Ovary (tissue), 9 donors: ENCODE results near the gene MKNK2. TPM values are rescaled to one million over a fixed set of nuclear protein-coding genes. Genes with fewer than 3 reads are reported as not detected.

Experiments used
- DNase-seq, 5 donors: peaks; one replicate each; pipeline ENCODE4 v3.0.0-alpha.2; 2019 to 2020
- H3K27ac ChIP-seq, 2 donors: fragments of 200-600 bp; one replicate each; pipeline versions ENCODE4 v1.5.1 to v1.8.0; 2019 to 2022
- H3K27me3 ChIP-seq: fragments of 200-600 bp; one replicate; pipeline ENCODE4 v1.8.0; 2022
- H3K36me3 ChIP-seq: fragments of 200-600 bp; sonication (generic); one replicate; pipeline ENCODE4 v1.5.1; 2019
- H3K4me1 ChIP-seq: one replicate; pipeline ENCODE4 v1.8.1; 2013; ENCODE audit warnings: mild to moderate bottlenecking, moderate library complexity; ENCODE audit not compliant: insufficient read depth
- H3K4me3 ChIP-seq: fragments of 200-600 bp; sonication (generic); one replicate; pipeline ENCODE4 v1.5.1; 2017
- H3K9me3 ChIP-seq, 2 donors: fragments of 200-600 bp in 1 of 2; sonication (generic) in 1 of 2; one replicate each; pipeline versions ENCODE4 v1.5.1 to v1.8.1; 2013 to 2019; ENCODE audit warnings: mild to moderate bottlenecking in 1 of 2, moderate library complexity in 1 of 2
- EP300 ChIP-seq: sonication (generic); formaldehyde crosslinking; IDR thresholded peaks from one replicate; pipeline ENCODE4 v1.6.1; 2017; ENCODE audit warnings: antibody characterized with exemption
- POLR2A ChIP-seq: fragments of 450-650 bp; IDR thresholded peaks from one replicate; pipeline ENCODE4 v1.6.1; 2017; ENCODE audit warnings: antibody characterized with exemption, mild to moderate bottlenecking, moderate library complexity
- WGBS, 3 donors: extraction: QIAGEN DNeasy Blood & Tissue Kit in 1 of 3; methylation state at CpG; one replicate each; pipeline versions ENCODE4 v1.1.5 to v1.1.7; 2013 to 2017; 5-methylcytosine and 5-hydroxymethylcytosine counted together
- intact Hi-C, 4 donors: fragments of 100-400 bp; cut with DNase I; formaldehyde crosslinking; loops; one replicate each; pipeline versions ENCODE4 v1.11.0 to v1.15.1; 2022 to 2023
- polyA plus RNA-seq, 2 donors: library from polyadenylated mRNA; stranded (reverse); fragments of 200-250 nt in 1 of 2; fragments of 350-450 nt in 1 of 2; fragmentation: Illumina TruSeq in 1 of 2; extraction: RNeasy Lipid Tissue Mini Kit (QIAGEN cat#74804) in 1 of 2; gene quantifications; one replicate each; pipeline ENCODE4 v1.2.3, GENCODE V29; 2013 to 2014
- total RNA-seq, 7 donors: library from RNA; depleted of rRNA in 2 of 7; stranded (reverse); fragments of >200 nt in 2 of 7; fragmentation: NEBNext Ultra II Directional in 3 of 7; extraction: Animal tissue kit (Norgen Biotek cat#: 25700) in 3 of 7; gene quantifications; one replicate each; pipeline versions ENCODE4 v1.1.0 to v1.2.4, GENCODE V29; 2016 to 2023
- TF ChIP-seq, protein P1 (sequence below), 3 donors: fragments of 450-650 bp in 2 of 3; fragments of 200-600 bp in 1 of 3; IDR thresholded peaks; one replicate each; pipeline versions ENCODE4 v1.5.1 to v1.8.0; 2016 to 2022; ENCODE audit warnings: antibody characterized with exemption in 3 of 3, mild to moderate bottlenecking in 1 of 3
- donor health status: DM: no; HTN: no; CAD: no; lungs with moderate emphysema.
- donor health status: DM: no; HTN: no; CAD: no.
- donor health status: Bipolar disorder and iron deficiency.
- donor health status: DM: yes; HTN: yes; CAD: no.
- donor health status: DM: no; HTN: no; CAD: no.
- donor health status: DM: yes; HTN: yes; CAD: no.

Gene MKNK2
- total and polyA plus RNA-seq, 9 donors: 22.1 to 186 (median 110) TPM

DNA sequence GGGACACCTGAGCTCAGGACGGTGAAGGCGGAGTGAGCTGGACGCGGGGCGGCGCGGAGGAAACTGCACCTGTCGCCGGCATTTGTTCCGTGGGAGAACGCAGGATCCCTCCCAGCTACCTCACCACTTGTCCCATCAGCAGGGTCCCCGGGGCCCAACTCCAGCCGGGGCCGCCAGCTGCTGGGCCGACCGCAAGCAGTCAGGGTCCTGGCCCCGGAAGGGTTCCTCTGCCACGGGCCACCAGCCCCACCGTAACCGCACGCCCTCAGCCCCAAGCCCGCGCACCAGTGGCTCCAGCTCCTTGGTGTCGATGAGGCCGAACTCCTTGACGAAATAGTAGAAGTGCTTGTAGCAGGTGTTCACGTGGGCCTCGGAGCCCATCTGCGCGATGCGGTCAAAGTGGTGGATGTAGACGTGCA is 25.5 kb upstream of the MKNK2 start:
- intact Hi-C loops: loop anchor here in 1 of 4 donors (10.0 kb wide), 1 partner anchor 142 kb away; no protein-coding TSS in a partner anchor
- WGBS, 3 donors: 95 to 97% (median 95%) methylated on average over 32 of the region's 32 CpGs

DNA sequence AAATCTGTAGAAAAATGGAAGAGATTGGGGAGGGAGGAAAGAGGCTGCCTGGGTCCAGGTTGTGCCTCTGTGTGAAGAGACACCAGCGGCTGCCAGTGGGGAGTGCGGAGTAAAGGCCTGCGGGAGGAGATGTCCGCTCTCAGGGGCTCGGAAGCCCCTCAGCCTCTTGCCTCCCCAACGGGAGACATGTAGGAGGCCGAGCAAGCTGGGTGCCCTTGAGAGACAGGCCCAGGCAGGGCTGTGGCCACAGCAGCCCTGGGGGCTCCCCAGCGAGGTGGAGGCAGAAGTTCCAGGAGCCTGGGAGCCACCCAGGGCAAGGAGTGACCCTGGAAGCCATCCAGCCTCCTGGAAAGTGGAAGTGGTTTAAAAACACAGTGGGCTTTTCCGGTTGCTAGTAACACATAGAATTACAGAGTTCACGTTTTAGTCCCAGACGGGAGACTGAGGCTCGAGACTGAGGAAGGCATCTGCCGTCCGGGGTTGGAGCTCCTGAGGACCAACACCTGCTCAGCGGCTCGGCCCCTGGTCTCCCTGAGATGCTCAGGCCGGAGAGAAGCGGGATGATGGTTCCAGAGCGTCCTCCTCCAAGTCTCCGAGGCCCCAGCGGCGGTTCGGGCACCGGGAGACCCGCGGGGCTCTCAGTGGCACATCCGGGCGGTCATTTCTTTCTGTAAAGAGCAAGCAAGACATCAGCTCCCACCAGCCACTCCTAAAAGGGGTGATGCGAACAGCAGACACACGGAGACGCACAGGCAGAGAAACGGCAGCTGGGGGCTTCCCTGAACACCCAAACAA is 21.9 kb upstream of the MKNK2 start:
- WGBS, 3 donors: 84 to 88% (median 84%) methylated on average over 25 to 32 of the region's 32 CpGs
- Histone ChIP-seq H3K9me3 (no peaks in the 10 kb centered on the region), H3K27ac (no peak overlapping the region), H3K4me3 (no peak overlapping the region), H3K36me3 (no peaks in the 10 kb centered on the region), H3K27me3 (no peaks in the 10 kb centered on the region), H3K4me1 (peaks cover 6% of the 10 kb centered on the region)
- intact Hi-C loops: loop anchor here (5.0 to 10.0 kb wide), 4 partner anchors 51 to 146 kb away; partner anchors contain the start of gene BTBD2 (in 1 of the 4)
- no peak for DNase-seq
- TF ChIP-seq POLR2A: no peak

More for the DNA sequence above, 25.5 kb upstream of the MKNK2 start:
- TF ChIP-seq POLR2A: no peak
- no peak for TF ChIP-seq EP300
- TF ChIP-seq, protein P1, sequence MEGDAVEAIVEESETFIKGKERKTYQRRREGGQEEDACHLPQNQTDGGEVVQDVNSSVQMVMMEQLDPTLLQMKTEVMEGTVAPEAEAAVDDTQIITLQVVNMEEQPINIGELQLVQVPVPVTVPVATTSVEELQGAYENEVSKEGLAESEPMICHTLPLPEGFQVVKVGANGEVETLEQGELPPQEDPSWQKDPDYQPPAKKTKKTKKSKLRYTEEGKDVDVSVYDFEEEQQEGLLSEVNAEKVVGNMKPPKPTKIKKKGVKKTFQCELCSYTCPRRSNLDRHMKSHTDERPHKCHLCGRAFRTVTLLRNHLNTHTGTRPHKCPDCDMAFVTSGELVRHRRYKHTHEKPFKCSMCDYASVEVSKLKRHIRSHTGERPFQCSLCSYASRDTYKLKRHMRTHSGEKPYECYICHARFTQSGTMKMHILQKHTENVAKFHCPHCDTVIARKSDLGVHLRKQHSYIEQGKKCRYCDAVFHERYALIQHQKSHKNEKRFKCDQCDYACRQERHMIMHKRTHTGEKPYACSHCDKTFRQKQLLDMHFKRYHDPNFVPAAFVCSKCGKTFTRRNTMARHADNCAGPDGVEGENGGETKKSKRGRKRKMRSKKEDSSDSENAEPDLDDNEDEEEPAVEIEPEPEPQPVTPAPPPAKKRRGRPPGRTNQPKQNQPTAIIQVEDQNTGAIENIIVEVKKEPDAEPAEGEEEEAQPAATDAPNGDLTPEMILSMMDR (IDR thresholded peaks at IDR 0.05): no peak
- Histone ChIP-seq H3K36me3 (no peaks in the 10 kb centered on the region), H3K9me3 (no peaks in the 10 kb centered on the region), H3K4me1 (no peaks in the 10 kb centered on the region), H3K27ac (no peak overlapping the region), H3K27me3 (no peaks in the 10 kb centered on the region), H3K4me3 (no peak overlapping the region)
- DNase-seq: no peak

DNA sequence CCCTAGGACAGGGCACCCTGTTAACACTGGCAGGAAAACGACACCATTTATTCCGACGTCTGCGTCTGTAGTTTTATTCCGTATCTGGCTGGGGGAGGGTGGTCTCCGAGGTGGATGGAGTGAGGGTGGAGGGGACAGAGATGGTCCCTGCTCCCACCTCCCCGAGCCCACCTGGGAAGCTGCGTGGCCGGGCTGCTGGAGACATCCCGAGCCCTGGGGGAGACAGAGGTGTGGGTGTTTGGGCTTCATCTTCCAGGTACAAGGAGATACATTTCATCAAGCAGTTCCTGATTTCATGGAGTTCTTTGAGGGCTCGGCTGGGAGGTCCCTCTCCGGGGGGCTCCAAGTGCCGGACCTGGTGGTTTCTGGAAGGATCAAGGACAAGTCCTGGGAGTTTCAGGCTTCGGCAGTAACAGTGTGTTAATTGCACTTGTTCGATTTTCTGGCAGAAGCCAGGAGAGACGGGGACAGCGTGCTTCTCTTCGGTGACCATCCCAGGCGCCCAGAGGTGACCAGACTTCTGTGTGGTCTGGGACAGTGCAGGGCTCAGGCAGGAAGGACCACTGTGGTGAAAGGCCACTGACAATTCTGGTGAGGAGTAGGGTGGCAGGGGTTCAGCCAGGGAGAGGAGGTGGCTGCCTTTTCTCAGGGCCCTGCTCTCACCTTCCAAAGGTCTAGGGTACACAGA is 20.1 kb upstream of the MKNK2 start:
- peak overlapping the region in 1 of 2 donors; percentile 49 for H3K27ac ChIP-seq
- WGBS, 3 donors: 71 to 77% (median 73%) methylated on average over 19 of the region's 19 CpGs
- H3K4me3 ChIP-seq: no peak overlapping the region
- H3K9me3 ChIP-seq: no peaks in the 10 kb centered on the region
- H3K27me3 ChIP-seq: no peaks in the 10 kb centered on the region
- peak in 1 of 5 donors; percentile 25 for DNase-seq
- intact Hi-C loops: loop anchor here (2.0 to 10.0 kb wide), 5 partner anchors 49 to 144 kb away; partner anchors contain the start of gene BTBD2 (in 1 of the 4)
- H3K4me1 ChIP-seq: peaks cover 6% of the 10 kb centered on the region
- no peaks in the 10 kb centered on the region for H3K36me3 ChIP-seq
- TF ChIP-seq, protein P1 (IDR thresholded peaks at IDR 0.05): no peak
- TF ChIP-seq POLR2A: no peak
- no peak for TF ChIP-seq EP300

DNA sequence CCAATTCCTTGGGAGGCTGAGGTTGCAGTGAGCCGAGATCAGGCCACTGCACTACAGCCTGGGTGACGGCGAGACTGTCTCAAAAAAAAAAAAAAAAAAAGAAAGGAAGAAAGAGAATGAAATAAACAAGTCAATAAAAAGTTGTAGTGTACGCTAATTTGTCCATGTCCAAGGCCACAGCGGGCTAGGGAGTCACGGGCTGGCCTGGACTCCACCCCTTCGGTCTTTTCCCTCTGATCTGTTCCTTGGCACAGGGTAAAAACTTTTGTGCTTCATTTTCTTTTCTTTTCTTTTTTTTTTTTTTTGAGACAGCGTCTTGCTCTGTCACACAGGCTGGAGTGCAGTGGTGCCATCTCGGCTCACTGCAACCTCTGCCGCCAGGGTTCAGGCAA is 19.4 kb upstream of the MKNK2 start:
- no peaks in the 10 kb centered on the region for H3K27me3 ChIP-seq
- peak overlapping the region in 1 of 2 donors; percentile 49 for H3K27ac ChIP-seq
- no peak for TF ChIP-seq POLR2A
- TF ChIP-seq, protein P1 (IDR thresholded peaks at IDR 0.05): no peak
- H3K36me3 ChIP-seq: no peaks in the 10 kb centered on the region
- peak in 4 of 5 donors; percentile 66 to 73 (median 68) for DNase-seq
- peaks cover 6% of the 10 kb centered on the region for H3K4me1 ChIP-seq
- WGBS, 3 donors: 30 to 46% (median 34%) methylated on average over 10 of the region's 10 CpGs
- no peak overlapping the region for H3K4me3 ChIP-seq
- no peaks in the 10 kb centered on the region for H3K9me3 ChIP-seq
- intact Hi-C loops: loop anchor here (2.0 to 10.0 kb wide), 5 partner anchors 48 to 143 kb away; partner anchors contain the start of gene BTBD2 (in 1 of the 4)
